Activated CD4-positive, alpha-beta memory T cell treated with anti-CD3 and anti-CD28 coated beads, Interleukin-2, amount 10 ng/mL, durations not matched to agents 7 days and 5 days (primary cell): ENCODE measurements around the gene PIPOX. TPM values are rescaled to one million over a fixed set of nuclear protein-coding genes. Genes with fewer than 3 reads are reported as not detected.

Experiments
- CTCF ChIA-PET: fragments of 350-600 bp; sonication (Branson Sonifier 250); formaldehyde crosslinking; loops from one replicate; lab custom pipeline; 2021; ENCODE audit warnings: antibody characterized with exemption, inconsistent platforms; lab: Charles Lee
- POLR2A ChIA-PET: fragments of 350-600 bp; sonication (Branson Sonifier 250); formaldehyde crosslinking; loops from one replicate; lab custom pipeline; 2021; ENCODE audit warnings: antibody characterized with exemption; lab: Charles Lee
- DNase-seq: peaks from one replicate; pipeline ENCODE4 v3.0.0-alpha.2; 2020
- H3K27ac Mint-ChIP-seq: one replicate; pipeline ENCODE4 v1.8.0; 2021; ENCODE audit warnings: mild to moderate bottlenecking, mixed read lengths
- H3K27me3 Mint-ChIP-seq: one replicate; pipeline ENCODE4 v1.8.0; 2021; ENCODE audit warnings: mixed read lengths
- H3K36me3 Mint-ChIP-seq: one replicate; pipeline ENCODE4 v1.8.0; 2021; ENCODE audit warnings: low read depth, mixed read lengths
- H3K4me1 Mint-ChIP-seq: one replicate; pipeline ENCODE4 v1.8.0; 2021; ENCODE audit warnings: mixed read lengths
- H3K4me3 Mint-ChIP-seq: one replicate; pipeline ENCODE4 v1.8.0; 2021; ENCODE audit warnings: mild to moderate bottlenecking, mixed read lengths
- H3K9me3 Mint-ChIP-seq: one replicate; pipeline ENCODE4 v1.8.0; 2021; ENCODE audit warnings: mixed read lengths
- total RNA-seq, 2 experiments: library from RNA; stranded (reverse); gene quantifications; one replicate each; pipeline ENCODE4 v1.2.3, GENCODE V29; 2021

Gene PIPOX
- total RNA-seq, 2 experiments from 2014 or later: 1.4 to 2.0 TPM

GRCh38 chr17:29059281-29059680 lies 16.3 kb downstream of the PIPOX start:
- no peak for DNase-seq
- Mint-ChIP-seq H3K4me3 (no peak overlapping the region), H3K4me1 (no peaks in the 10 kb centered on the region), H3K27me3 (peaks cover 3% of the 10 kb centered on the region), H3K36me3 (no peaks in the 10 kb centered on the region), H3K27ac (no peak overlapping the region), H3K9me3 (no peaks in the 10 kb centered on the region)
- ChIA-PET POLR2A (interaction anchor here (1.5 kb wide), 1 partner anchor 17 kb away, joined by 4 read pairs; no protein-coding TSS in a partner anchor), CTCF (interaction anchor here (0.7 to 1.4 kb wide), 2 partner anchors 94 to 417 kb away, joined by 3 to 4 read pairs; no protein-coding TSS in a partner anchor)

GRCh38 chr17:29060475-29060874 lies 17.5 kb downstream of the PIPOX start:
- DNase-seq: no peak
- Mint-ChIP-seq H3K4me3 (no peak overlapping the region), H3K27me3 (peaks cover 3% of the 10 kb centered on the region), H3K36me3 (no peaks in the 10 kb centered on the region), H3K9me3 (no peaks in the 10 kb centered on the region), H3K27ac (no peak overlapping the region), H3K4me1 (no peaks in the 10 kb centered on the region)
- POLR2A ChIA-PET: interaction anchor here (0.6 to 1.5 kb wide), 2 partner anchors 10 to 16 kb away, joined by 3 to 4 read pairs; no protein-coding TSS in a partner anchor
- CTCF ChIA-PET: interaction anchor here (0.6 to 1.4 kb wide), 4 partner anchors 95 to 230 kb away, joined by 3 to 4 read pairs (median 4); no protein-coding TSS in a partner anchor

- peaks cover 3% of the 10 kb centered on the region for H3K27me3 Mint-ChIP-seq
- POLR2A ChIA-PET: no interaction called here
- no peak for DNase-seq
- no peak overlapping the region for H3K27ac Mint-ChIP-seq
- no peak overlapping the region for H3K4me3 Mint-ChIP-seq
- H3K9me3 Mint-ChIP-seq: no peaks in the 10 kb centered on the region
- CTCF ChIA-PET: no interaction called here
- H3K36me3 Mint-ChIP-seq: no peaks in the 10 kb centered on the region
- H3K4me1 Mint-ChIP-seq: no peaks in the 10 kb centered on the region
Measured at GRCh38 chr17:29061036-29061435, 18.1 kb downstream of the PIPOX start.

GRCh38 chr17:29062215-29062614 lies 19.3 kb downstream of the PIPOX start:
- ChIA-PET CTCF (no interaction called here), POLR2A (no interaction called here)
- no peaks in the 10 kb centered on the region for H3K27me3 Mint-ChIP-seq
- H3K36me3 Mint-ChIP-seq: no peaks in the 10 kb centered on the region
- no peaks in the 10 kb centered on the region for H3K9me3 Mint-ChIP-seq
- H3K27ac Mint-ChIP-seq: no peak overlapping the region
- H3K4me1 Mint-ChIP-seq: no peaks in the 10 kb centered on the region
- no peak for DNase-seq
- no peak overlapping the region for H3K4me3 Mint-ChIP-seq

GRCh38 chr17:29063992-29064391 lies 21.1 kb downstream of the PIPOX start:
- Mint-ChIP-seq H3K36me3 (no peaks in the 10 kb centered on the region), H3K4me1 (no peaks in the 10 kb centered on the region), H3K27ac (no peak overlapping the region), H3K27me3 (no peaks in the 10 kb centered on the region), H3K9me3 (no peaks in the 10 kb centered on the region), H3K4me3 (no peak overlapping the region)
- no peak for DNase-seq
- POLR2A ChIA-PET: no interaction called here
- CTCF ChIA-PET: no interaction called here

GRCh38 chr17:29066047-29066446 lies 23.1 kb downstream of the PIPOX start:
- no peak for DNase-seq
- H3K4me3 Mint-ChIP-seq: no peak overlapping the region
- H3K9me3 Mint-ChIP-seq: no peaks in the 10 kb centered on the region
- POLR2A ChIA-PET: no interaction called here
- no peaks in the 10 kb centered on the region for H3K36me3 Mint-ChIP-seq
- CTCF ChIA-PET: interaction anchor here (2.0 kb wide), 1 partner anchor 100 kb away, joined by 6 read pairs; no protein-coding TSS in a partner anchor
- no peaks in the 10 kb centered on the region for H3K4me1 Mint-ChIP-seq
- H3K27ac Mint-ChIP-seq: no peak overlapping the region
- H3K27me3 Mint-ChIP-seq: no peaks in the 10 kb centered on the region

- no peak overlapping the region for H3K27ac Mint-ChIP-seq
- no peaks in the 10 kb centered on the region for H3K27me3 Mint-ChIP-seq
- no peaks in the 10 kb centered on the region for H3K36me3 Mint-ChIP-seq
- H3K9me3 Mint-ChIP-seq: no peaks in the 10 kb centered on the region
- no peaks in the 10 kb centered on the region for H3K4me1 Mint-ChIP-seq
- no peak for DNase-seq
- ChIA-PET CTCF (interaction anchor here (0.7 kb wide), 1 partner anchor 42 kb away, joined by 8 read pairs; no protein-coding TSS in a partner anchor), POLR2A (no interaction called here)
- H3K4me3 Mint-ChIP-seq: no peak overlapping the region
Measured at GRCh38 chr17:29066606-29067005, 23.7 kb downstream of the PIPOX start.

- Mint-ChIP-seq H3K36me3 (no peaks in the 10 kb centered on the region), H3K4me1 (no peaks in the 10 kb centered on the region), H3K27ac (no peak overlapping the region), H3K27me3 (no peaks in the 10 kb centered on the region), H3K4me3 (no peak overlapping the region), H3K9me3 (no peaks in the 10 kb centered on the region)
- POLR2A ChIA-PET: no interaction called here
- DNase-seq: no peak
- CTCF ChIA-PET: interaction anchor here (0.7 to 2.3 kb wide), 2 partner anchors 103 to 131 kb away, joined by 4 to 7 read pairs; no protein-coding TSS in a partner anchor
Measured at GRCh38 chr17:29068818-29069217, 25.9 kb downstream of the PIPOX start.

GRCh38 chr17:29069526-29070041 lies 26.6 kb downstream of the PIPOX start:
- H3K4me1 Mint-ChIP-seq: no peaks in the 10 kb centered on the region
- H3K9me3 Mint-ChIP-seq: no peaks in the 10 kb centered on the region
- no peak for DNase-seq
- H3K4me3 Mint-ChIP-seq: no peak overlapping the region
- no peak overlapping the region for H3K27ac Mint-ChIP-seq
- ChIA-PET POLR2A (interaction anchor here (0.6 to 0.9 kb wide), 2 partner anchors 9 to 12 kb away, joined by 3 read pairs; no protein-coding TSS in a partner anchor), CTCF (interaction anchor here (2.3 kb wide), 1 partner anchor 104 kb away, joined by 7 read pairs; no protein-coding TSS in a partner anchor)
- no peaks in the 10 kb centered on the region for H3K27me3 Mint-ChIP-seq
- no peaks in the 10 kb centered on the region for H3K36me3 Mint-ChIP-seq

GRCh38 chr17:29070308-29070707 lies 27.4 kb downstream of the PIPOX start:
- POLR2A ChIA-PET: interaction anchor here (0.6 to 0.9 kb wide), 2 partner anchors 10 to 11 kb away, joined by 3 read pairs; no protein-coding TSS in a partner anchor
- Mint-ChIP-seq H3K36me3 (no peaks in the 10 kb centered on the region), H3K27ac (no peak overlapping the region), H3K4me3 (no peak overlapping the region), H3K27me3 (no peaks in the 10 kb centered on the region), H3K4me1 (no peaks in the 10 kb centered on the region), H3K9me3 (no peaks in the 10 kb centered on the region)
- CTCF ChIA-PET: interaction anchor here (2.3 kb wide), 1 partner anchor 105 kb away, joined by 7 read pairs; no protein-coding TSS in a partner anchor
- no peak for DNase-seq

- CTCF ChIA-PET: interaction anchor here (0.6 to 2.3 kb wide), 2 partner anchors 105 to 431 kb away, joined by 3 to 7 read pairs; no protein-coding TSS in a partner anchor
- no peaks in the 10 kb centered on the region for H3K9me3 Mint-ChIP-seq
- H3K36me3 Mint-ChIP-seq: no peaks in the 10 kb centered on the region
- DNase-seq: no peak
- POLR2A ChIA-PET: no interaction called here
- H3K4me3 Mint-ChIP-seq: no peak overlapping the region
- no peak overlapping the region for H3K27ac Mint-ChIP-seq
- H3K4me1 Mint-ChIP-seq: no peaks in the 10 kb centered on the region
- no peaks in the 10 kb centered on the region for H3K27me3 Mint-ChIP-seq
Measured at GRCh38 chr17:29070781-29071180, 27.8 kb downstream of the PIPOX start.

- H3K4me1 Mint-ChIP-seq: no peaks in the 10 kb centered on the region
- DNase-seq: no peak
- no peaks in the 10 kb centered on the region for H3K27me3 Mint-ChIP-seq
- H3K4me3 Mint-ChIP-seq: no peak overlapping the region
- H3K27ac Mint-ChIP-seq: no peak overlapping the region
- CTCF ChIA-PET: interaction anchor here (0.6 to 2.3 kb wide), 3 partner anchors 46 to 430 kb away, joined by 3 to 7 read pairs (median 4); no protein-coding TSS in a partner anchor
- H3K9me3 Mint-ChIP-seq: no peaks in the 10 kb centered on the region
- POLR2A ChIA-PET: no interaction called here
- H3K36me3 Mint-ChIP-seq: no peaks in the 10 kb centered on the region
Measured at GRCh38 chr17:29071303-29071702, 28.4 kb downstream of the PIPOX start.

- Mint-ChIP-seq H3K4me1 (no peaks in the 10 kb centered on the region), H3K4me3 (no peak overlapping the region), H3K27ac (no peak overlapping the region), H3K36me3 (no peaks in the 10 kb centered on the region), H3K27me3 (no peaks in the 10 kb centered on the region), H3K9me3 (no peaks in the 10 kb centered on the region)
- no peak for DNase-seq
- ChIA-PET POLR2A (no interaction called here), CTCF (no interaction called here)
Measured at GRCh38 chr17:29073045-29073444, 30.1 kb downstream of the PIPOX start.
